Retinal pigment epithelial cell (primary cell): ENCODE results near the gene ODAD3.
A peak's percentile ranks its signal among the peaks of the same experiment; 100 is the strongest.

Experiments used
- DNase-seq: peaks from one replicate; pipeline ENCODE4 v3.0.0-alpha.2; 2010; ENCODE audit warnings: low read depth
- H3K4me3 ChIP-seq: 2 replicates; pipeline ENCODE4 v1.5.1; 2011; ENCODE audit warnings: mild to moderate bottlenecking, low read length, control low read depth, moderate library complexity
- TF ChIP-seq, protein P1 (sequence below): conservative IDR thresholded peaks from 2 replicates; pipeline ENCODE4 v1.5.1; 2011; ENCODE audit warnings: low read depth, low read length, control low read depth, inconsistent platforms

Gene ODAD3

DNA sequence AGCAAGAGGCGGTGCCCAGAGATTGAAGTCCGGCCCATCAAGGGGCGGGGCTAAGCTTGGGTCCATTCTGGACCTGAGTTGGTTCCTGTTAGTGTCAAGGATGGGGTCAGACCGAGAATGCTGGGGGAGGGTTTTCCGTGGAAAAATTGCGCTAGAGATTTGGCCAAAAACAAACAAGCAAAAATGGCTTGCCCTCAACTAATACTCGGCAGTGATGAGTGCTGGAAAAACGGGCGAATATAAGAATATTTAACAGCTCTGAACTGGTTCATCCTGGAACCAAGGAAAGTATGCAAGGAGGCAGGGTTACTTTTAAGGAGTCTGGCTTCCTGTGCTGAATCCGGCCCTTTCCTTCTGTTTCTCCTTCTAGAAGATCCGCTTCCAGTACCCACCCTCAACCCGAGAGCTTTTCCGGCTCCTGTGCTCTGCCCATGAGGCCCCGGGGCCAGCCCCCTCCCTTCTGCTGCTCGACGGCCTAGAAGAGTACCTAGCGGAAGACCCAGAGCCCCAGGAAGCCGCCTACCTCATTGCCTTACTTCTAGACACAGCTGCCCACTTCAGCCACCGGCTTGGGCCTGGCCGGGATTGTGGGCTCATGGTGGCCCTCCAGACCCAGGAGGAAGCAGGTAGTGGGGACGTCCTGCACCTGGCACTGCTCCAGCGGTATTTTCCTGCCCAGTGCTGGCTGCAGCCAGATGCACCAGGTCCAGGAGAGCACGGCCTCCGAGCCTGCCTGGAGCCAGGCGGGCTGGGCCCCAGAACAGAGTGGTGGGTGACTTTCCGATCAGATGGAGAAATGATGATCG, 59.6 kb downstream of the ODAD3 start:
- TF ChIP-seq, protein P1, sequence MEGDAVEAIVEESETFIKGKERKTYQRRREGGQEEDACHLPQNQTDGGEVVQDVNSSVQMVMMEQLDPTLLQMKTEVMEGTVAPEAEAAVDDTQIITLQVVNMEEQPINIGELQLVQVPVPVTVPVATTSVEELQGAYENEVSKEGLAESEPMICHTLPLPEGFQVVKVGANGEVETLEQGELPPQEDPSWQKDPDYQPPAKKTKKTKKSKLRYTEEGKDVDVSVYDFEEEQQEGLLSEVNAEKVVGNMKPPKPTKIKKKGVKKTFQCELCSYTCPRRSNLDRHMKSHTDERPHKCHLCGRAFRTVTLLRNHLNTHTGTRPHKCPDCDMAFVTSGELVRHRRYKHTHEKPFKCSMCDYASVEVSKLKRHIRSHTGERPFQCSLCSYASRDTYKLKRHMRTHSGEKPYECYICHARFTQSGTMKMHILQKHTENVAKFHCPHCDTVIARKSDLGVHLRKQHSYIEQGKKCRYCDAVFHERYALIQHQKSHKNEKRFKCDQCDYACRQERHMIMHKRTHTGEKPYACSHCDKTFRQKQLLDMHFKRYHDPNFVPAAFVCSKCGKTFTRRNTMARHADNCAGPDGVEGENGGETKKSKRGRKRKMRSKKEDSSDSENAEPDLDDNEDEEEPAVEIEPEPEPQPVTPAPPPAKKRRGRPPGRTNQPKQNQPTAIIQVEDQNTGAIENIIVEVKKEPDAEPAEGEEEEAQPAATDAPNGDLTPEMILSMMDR: no peak
- peak overlapping the region; percentile 77 for H3K4me3 ChIP-seq

DNA sequence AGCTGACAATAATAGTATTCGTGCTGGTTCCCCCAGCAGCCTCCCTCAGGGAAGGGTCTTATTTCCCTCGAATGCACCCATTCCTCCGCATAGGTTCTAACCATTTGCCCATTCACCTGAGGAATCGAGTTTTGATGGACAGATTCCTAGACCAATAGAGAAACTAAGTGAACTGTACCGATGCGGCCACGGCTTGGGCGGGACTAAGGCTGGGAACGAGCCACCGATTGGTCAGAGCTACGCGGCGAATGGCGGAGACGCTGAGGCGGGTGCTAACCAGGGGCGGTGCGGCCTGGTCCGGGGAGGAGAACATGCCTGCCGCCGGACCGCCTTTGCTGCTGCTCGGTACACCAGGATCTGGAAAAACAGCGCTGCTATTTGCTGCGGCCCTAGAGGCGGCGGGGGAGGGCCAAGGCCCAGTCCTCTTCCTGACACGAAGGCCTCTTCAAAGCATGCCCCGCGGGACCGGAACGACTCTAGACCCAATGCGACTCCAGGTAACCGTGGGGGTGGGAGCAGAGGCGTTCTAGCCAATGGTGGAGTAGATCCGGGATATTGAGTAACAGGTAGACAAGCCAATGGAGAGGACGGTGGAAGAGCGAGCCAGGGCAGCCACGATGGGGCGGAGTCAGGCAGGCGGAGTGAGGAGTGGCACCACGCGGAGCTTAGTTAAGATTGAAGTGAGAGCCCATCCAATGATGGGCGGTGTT, 60.3 kb downstream of the ODAD3 start, which contains the start of gene SWSAP1:
Gene SWSAP1 (plus strand): TSS at position 234 of the 710 bp plus-strand sequence. CDS start 15 bp downstream, at position 249.
- DNase-seq: peak; percentile 98
- H3K4me3 ChIP-seq: peak within 1 kb of the TSS; percentile 77
- TF ChIP-seq, protein P1: no peak

More for the DNA sequence above, 59.6 kb downstream of the ODAD3 start:
- DNase-seq: no peak

DNA sequence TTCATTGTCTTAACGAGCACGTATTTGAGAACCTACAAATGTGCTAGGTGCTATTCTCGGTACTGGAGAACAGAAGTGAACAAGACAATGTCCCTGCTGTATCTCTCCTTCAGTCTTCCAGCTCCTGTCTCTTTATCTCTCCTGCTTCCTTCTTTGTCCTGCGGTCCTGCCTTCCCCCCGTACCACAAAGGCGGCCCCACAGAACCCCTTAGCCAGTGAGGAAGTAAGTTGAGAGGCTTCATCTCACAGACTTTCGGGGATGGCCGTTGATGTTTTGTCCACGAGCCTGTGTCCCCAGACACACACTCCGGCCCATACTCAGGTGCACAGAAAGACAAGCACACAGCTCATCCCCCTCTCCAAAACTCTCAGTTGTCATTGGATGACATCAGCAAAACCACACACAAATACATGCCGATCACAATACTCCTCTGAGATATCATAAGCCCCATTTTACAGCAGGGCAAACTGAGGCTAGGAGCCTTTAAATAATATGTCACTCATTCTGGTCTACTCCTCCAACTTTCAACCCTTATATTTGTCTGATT, 61.0 kb downstream of the ODAD3 start:
- no peak for DNase-seq
- peak overlapping the region; percentile 77 for H3K4me3 ChIP-seq
- TF ChIP-seq, protein P1: no peak

DNA sequence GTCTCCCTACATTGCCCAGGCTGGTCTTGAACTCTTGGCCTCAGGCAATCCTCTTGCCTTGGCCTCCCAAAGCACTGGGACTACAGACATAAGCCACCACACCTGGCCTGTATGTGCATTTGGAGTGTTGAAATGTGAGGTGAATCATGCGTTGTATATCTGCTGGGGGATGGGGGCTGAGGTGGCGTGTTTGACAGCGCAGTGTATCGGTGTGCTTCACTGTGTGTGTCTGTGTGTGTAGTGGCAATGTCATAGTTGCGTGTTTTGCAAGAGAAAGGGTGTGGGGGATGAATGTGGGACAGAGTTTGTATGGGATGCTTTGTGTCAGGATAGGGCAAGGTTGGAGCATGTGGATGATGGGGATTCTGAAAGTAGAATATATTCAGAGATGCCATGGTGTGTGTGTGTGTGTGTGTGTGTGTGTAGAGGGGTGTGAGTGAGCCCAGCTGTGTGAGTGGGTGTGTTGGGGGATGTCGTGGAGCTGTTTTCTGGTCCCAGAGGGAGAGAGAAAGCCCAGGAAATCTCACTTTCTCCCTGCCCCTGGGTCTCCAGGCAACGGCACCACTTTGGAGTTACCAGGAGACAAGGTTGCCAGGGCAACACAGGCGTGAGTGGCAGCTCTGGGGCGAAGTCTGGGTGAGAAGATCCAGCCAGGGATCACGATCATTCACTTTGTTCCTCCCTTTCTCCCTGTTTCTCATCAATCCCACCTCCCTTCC, 61.6 kb downstream of the ODAD3 start:
- H3K4me3 ChIP-seq: no peak overlapping the region
- TF ChIP-seq, protein P1: no peak
- no peak for DNase-seq

DNA sequence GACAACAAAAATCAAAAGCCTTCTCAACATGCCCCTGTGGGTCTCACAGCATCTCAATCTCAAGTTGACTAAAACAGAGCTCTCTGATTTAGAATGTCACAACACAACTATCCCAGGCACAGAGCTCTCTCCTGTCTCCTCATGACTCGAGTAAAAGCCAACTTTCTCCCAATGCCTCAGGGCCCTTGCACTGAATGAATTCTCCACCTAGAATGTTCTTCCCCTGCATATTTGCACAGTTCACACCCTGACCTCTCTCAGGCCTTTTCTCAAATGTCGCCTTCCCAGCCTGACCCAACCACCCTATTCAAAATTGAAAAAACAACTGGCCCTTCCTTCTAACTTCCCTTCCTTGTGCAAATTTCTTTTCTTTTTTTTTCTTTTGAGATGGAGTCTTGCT, 64.2 kb downstream of the ODAD3 start:
- no peak overlapping the region for H3K4me3 ChIP-seq
- TF ChIP-seq, protein P1: no peak
- DNase-seq: no peak
